ACHN (cell line): ENCODE data around the gene MAF.

ENCODE experiments used
- DNase-seq: peaks from one replicate; pipeline ENCODE4 v3.0.0-alpha.2; 2015
- in situ Hi-C: cut with HindIII; loops from 2 replicates; pipeline ENCODE4 v1.10.0; 2017; ENCODE audit warnings: low sequenced_read_pairs, low pct_ligation_motif_present, low pct_unique_long_range_greater_than_20kb

Gene MAF

GRCh38 chr16:79562166-79562823 is 38.2 kb downstream of the MAF start:
- in situ Hi-C loops: no loop called here
- no peak for DNase-seq

- no peak for DNase-seq
- in situ Hi-C loops: no loop called here
These were observed 38.8 kb downstream of the MAF start for GRCh38 chr16:79561729-79562128.

- DNase-seq: no peak
- in situ Hi-C loops: no loop called here
These were observed 39.6 kb downstream of the MAF start for GRCh38 chr16:79560923-79561322.

- DNase-seq: no peak
- in situ Hi-C loops: no loop called here
These were observed 40.2 kb downstream of the MAF start for GRCh38 chr16:79560318-79560717.

- no peak for DNase-seq
- in situ Hi-C loops: no loop called here
These were observed 41.0 kb downstream of the MAF start for GRCh38 chr16:79559532-79559931.

- DNase-seq: no peak
- in situ Hi-C loops: no loop called here
These were observed 43.1 kb downstream of the MAF start for GRCh38 chr16:79557421-79557820.

GRCh38 chr16:79554912-79555311 is 45.6 kb downstream of the MAF start:
- in situ Hi-C loops: no loop called here
- DNase-seq: no peak

- no peak for DNase-seq
- in situ Hi-C loops: no loop called here
These were observed 50.2 kb downstream of the MAF start for GRCh38 chr16:79550373-79550772.

- in situ Hi-C loops: no loop called here
- no peak for DNase-seq
These were observed 53.5 kb downstream of the MAF start for GRCh38 chr16:79547085-79547484.
